ENCODE measurements around the gene MTREX. TPM values are rescaled to one million over a fixed set of nuclear protein-coding genes. Genes with fewer than 3 reads are reported as not detected.

MTREX gene
- total RNA-seq, 4 donors from 2014 or later, result 50.7 to 68.3 (median 64.1) TPM

GRCh38 chr5:55392669-55393068 is 84.9 kb downstream of the MTREX start:
- intact Hi-C loops (cut with DNase I; ENCODE audit: low total_unique reads), result no loop called here
- TF ChIP-seq, protein P1, sequence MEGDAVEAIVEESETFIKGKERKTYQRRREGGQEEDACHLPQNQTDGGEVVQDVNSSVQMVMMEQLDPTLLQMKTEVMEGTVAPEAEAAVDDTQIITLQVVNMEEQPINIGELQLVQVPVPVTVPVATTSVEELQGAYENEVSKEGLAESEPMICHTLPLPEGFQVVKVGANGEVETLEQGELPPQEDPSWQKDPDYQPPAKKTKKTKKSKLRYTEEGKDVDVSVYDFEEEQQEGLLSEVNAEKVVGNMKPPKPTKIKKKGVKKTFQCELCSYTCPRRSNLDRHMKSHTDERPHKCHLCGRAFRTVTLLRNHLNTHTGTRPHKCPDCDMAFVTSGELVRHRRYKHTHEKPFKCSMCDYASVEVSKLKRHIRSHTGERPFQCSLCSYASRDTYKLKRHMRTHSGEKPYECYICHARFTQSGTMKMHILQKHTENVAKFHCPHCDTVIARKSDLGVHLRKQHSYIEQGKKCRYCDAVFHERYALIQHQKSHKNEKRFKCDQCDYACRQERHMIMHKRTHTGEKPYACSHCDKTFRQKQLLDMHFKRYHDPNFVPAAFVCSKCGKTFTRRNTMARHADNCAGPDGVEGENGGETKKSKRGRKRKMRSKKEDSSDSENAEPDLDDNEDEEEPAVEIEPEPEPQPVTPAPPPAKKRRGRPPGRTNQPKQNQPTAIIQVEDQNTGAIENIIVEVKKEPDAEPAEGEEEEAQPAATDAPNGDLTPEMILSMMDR (IDR thresholded peaks at IDR 0.05), result no peak
- no peak for TF ChIP-seq POLR2A (IDR thresholded peaks at IDR 0.05)
- H3K4me3 ChIP-seq (ENCODE audit: low read depth, poor library complexity, severe bottlenecking), result no peak overlapping the region
- 95 to 100% methylated on average over 1 of the region's 1 CpG for WGBS, 2 donors
- no peak for DNase-seq (ENCODE audit: low spot score in 2 of 2)

DNA sequence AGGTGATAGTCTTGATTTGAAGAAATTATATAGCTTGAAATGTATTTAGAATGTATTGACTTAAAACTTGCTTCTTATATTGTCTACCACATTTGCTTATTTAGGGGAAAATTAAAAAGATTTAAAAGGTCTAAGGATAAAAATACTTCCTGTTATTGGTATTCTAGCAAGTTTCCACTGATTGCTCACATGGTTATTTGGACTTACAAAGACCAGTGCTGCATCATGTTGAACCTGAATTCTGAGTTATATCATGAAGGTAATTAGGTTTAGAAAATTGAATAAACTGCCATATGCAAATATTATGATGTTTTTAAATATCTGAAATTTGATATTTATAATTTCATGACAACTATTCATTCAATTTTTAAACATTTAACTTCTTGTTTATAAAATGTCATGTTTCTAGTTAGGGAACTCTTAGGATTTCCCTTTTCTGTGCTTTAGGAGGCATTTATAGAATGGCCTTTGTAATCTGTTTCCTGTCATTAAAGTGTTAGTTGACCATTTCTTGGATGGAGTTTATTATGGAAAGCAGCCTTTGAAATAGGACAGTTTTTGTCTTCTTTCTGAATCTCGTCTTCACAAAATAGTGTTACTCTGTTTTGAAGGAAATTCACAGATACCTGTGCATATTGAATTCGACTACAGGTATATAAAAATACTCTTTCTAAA is 85.8 kb downstream of the MTREX start:
- WGBS, 2 donors, result 43% methylated on average over 2 of the region's 2 CpGs
- intact Hi-C loops (cut with DNase I; ENCODE audit: low total_unique reads), result no loop called here
- no peak for DNase-seq (ENCODE audit: low spot score in 2 of 2)
- TF ChIP-seq, protein P1 (IDR thresholded peaks at IDR 0.05), result no peak
- no peak for TF ChIP-seq POLR2A (IDR thresholded peaks at IDR 0.05)
- no peak overlapping the region for H3K4me3 ChIP-seq (ENCODE audit: low read depth, poor library complexity, severe bottlenecking)

DNA sequence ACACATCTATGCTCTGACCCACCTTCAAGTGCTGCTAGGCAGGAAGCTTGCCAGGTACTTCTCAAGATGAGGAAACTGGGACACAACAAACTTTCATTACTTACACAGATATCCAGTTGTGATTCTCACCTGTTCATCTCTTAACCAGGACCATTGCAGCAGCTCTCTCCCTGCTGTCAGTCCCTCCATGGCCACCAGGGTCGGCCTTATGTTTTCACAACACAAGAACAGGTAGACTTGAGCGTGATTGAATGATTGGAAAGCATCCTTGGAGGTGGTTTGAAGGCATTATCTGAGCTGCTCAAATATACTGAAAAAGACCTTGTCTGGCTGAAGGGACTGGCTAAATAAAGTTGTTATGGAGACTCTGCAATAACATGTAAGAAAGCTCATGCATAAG is 94.4 kb downstream of the MTREX start:
- intact Hi-C loops (cut with DNase I; ENCODE audit: low total_unique reads), result no loop called here
- 45 to 76% methylated on average over 2 of the region's 2 CpGs for WGBS, 2 donors
- no peak for DNase-seq (ENCODE audit: low spot score in 2 of 2)
- H3K4me3 ChIP-seq (ENCODE audit: low read depth, poor library complexity, severe bottlenecking), result no peak overlapping the region
- TF ChIP-seq POLR2A (IDR thresholded peaks at IDR 0.05), result no peak
- TF ChIP-seq, protein P1 (IDR thresholded peaks at IDR 0.05), result no peak

GRCh38 chr5:55406292-55406691 is 98.5 kb downstream of the MTREX start:
- WGBS, 2 donors, result 88 to 97% methylated on average over 2 of the region's 2 CpGs
- DNase-seq (ENCODE audit: low spot score in 2 of 2), result no peak
- H3K4me3 ChIP-seq (ENCODE audit: low read depth, poor library complexity, severe bottlenecking), result no peak overlapping the region
- intact Hi-C loops (cut with DNase I; ENCODE audit: low total_unique reads), result loop anchor here (5.0 kb wide), 1 partner anchor 286 kb away; no protein-coding TSS in a partner anchor
- TF ChIP-seq, protein P1 (IDR thresholded peaks at IDR 0.05), result no peak
- TF ChIP-seq POLR2A (IDR thresholded peaks at IDR 0.05), result no peak

- TF ChIP-seq, protein P1 (IDR thresholded peaks at IDR 0.05), result no peak
- no peak for TF ChIP-seq POLR2A (IDR thresholded peaks at IDR 0.05)
- 41% methylated on average over 1 of the region's 1 CpG for WGBS, 2 donors
- no peak for DNase-seq (ENCODE audit: low spot score in 2 of 2)
- intact Hi-C loops (cut with DNase I; ENCODE audit: low total_unique reads), result loop anchor here (5.0 kb wide), 1 partner anchor 285 kb away; no protein-coding TSS in a partner anchor
- H3K4me3 ChIP-seq (ENCODE audit: low read depth, poor library complexity, severe bottlenecking), result no peak overlapping the region
These were observed 99.4 kb downstream of the MTREX start for GRCh38 chr5:55407059-55407684.
